VCaP (cell line): ENCODE results near the gene ZBTB1.

ENCODE experiments used
- H3K27ac ChIP-seq: fragments of 450-650 bp; 2 replicates; pipeline ENCODE4 v1.5.1; 2017
- CTCF ChIP-seq: fragments of 450-650 bp; conservative IDR thresholded peaks from 2 replicates; pipeline ENCODE4 v1.5.1; 2017; ENCODE audit warnings: mild to moderate bottlenecking, moderate library complexity

ZBTB1 gene

GRCh38 chr14:64500088-64500487, 4.5 kb upstream of the ZBTB1 start:
- H3K27ac ChIP-seq, result peak overlapping the region; percentile 98
- TF ChIP-seq CTCF, result no peak

- TF ChIP-seq CTCF, result no peak
- H3K27ac ChIP-seq, result peak overlapping the region; percentile 98
Observed at GRCh38 chr14:64501411-64502171, 3.0 kb upstream of the ZBTB1 start.

- peak overlapping the region; percentile 98 for H3K27ac ChIP-seq
- no peak for TF ChIP-seq CTCF
Observed at GRCh38 chr14:64502456-64502855, 2.1 kb upstream of the ZBTB1 start.

- no peak for TF ChIP-seq CTCF
- H3K27ac ChIP-seq, result peak overlapping the region; percentile 98
Observed at GRCh38 chr14:64502887-64503433, 1.6 kb upstream of the ZBTB1 start.

- H3K27ac ChIP-seq, result peak within 1 kb of the TSS; percentile 98
- TF ChIP-seq CTCF, result no peak
Observed at GRCh38 chr14:64503434-64504309, 898 bp upstream of the ZBTB1 start, which contains the start of gene ZBTB25. Gene ZBTB25 (minus strand): TSS chr14:64503838. CDS start chr14:64490533, 13,305 bp downstream.

GRCh38 chr14:64504897-64505794, 576 bp downstream of the ZBTB1 start:
- no peak for TF ChIP-seq CTCF
- peak overlapping the region; percentile 98 for H3K27ac ChIP-seq
